Activated T-helper 9 cell treated with anti-CD3 and anti-CD28 coated beads, Interleukin-2, amount 50 U/mL, for 16 hours (primary cell): ENCODE measurements around the gene GRK7.
"Not testable (repeated sequence)": the region's sequence is repeated elsewhere in the genome, so short reads cannot be mapped to it uniquely, and the experiment has no call there.

Experiments
- DNase-seq: peaks from one replicate; pipeline ENCODE4 v3.0.0-alpha.2; 2020; ENCODE audit warnings: low read depth

GRK7 gene

GRCh38 chr3:141762552-141762951 is 656 bp upstream of the GRK7 start:
- DNase-seq: not testable (repeated sequence)

GRCh38 chr3:141764045-141764444 is 837 bp downstream of the GRK7 start:
- no peak for DNase-seq

- no peak for DNase-seq
These were observed 1.3 kb downstream of the GRK7 start for GRCh38 chr3:141764465-141764864.

- no peak for DNase-seq
These were observed 1.8 kb downstream of the GRK7 start for GRCh38 chr3:141764986-141765385.

GRCh38 chr3:141767066-141767465 is 3.9 kb downstream of the GRK7 start:
- no peak for DNase-seq

- DNase-seq: no peak
These were observed 6.2 kb downstream of the GRK7 start for GRCh38 chr3:141769221-141769894.

- no peak for DNase-seq
These were observed 10.5 kb downstream of the GRK7 start for GRCh38 chr3:141773676-141774075.

- no peak for DNase-seq
These were observed 13.2 kb downstream of the GRK7 start for GRCh38 chr3:141776376-141776775.

GRCh38 chr3:141776885-141777284 is 13.7 kb downstream of the GRK7 start:
- DNase-seq: no peak

- no peak for DNase-seq
These were observed 15.0 kb downstream of the GRK7 start for GRCh38 chr3:141777957-141778813.

GRCh38 chr3:141779667-141780066 is 16.5 kb downstream of the GRK7 start:
- no peak for DNase-seq

GRCh38 chr3:141782386-141782932 is 19.3 kb downstream of the GRK7 start:
- no peak for DNase-seq

GRCh38 chr3:141783632-141784031 is 20.4 kb downstream of the GRK7 start:
- no peak for DNase-seq

- DNase-seq: no peak
These were observed 20.9 kb downstream of the GRK7 start for GRCh38 chr3:141784096-141784495.

GRCh38 chr3:141784531-141784930 is 21.3 kb downstream of the GRK7 start:
- DNase-seq: no peak

GRCh38 chr3:141788149-141788548 is 24.9 kb downstream of the GRK7 start:
- no peak for DNase-seq

- DNase-seq: not testable (repeated sequence)
These were observed 25.5 kb downstream of the GRK7 start for GRCh38 chr3:141788750-141789149.

GRCh38 chr3:141789281-141789680 is 26.1 kb downstream of the GRK7 start:
- DNase-seq: no peak

- DNase-seq: no peak
These were observed 27.0 kb downstream of the GRK7 start for GRCh38 chr3:141790171-141790570.

- DNase-seq: no peak
These were observed 29.3 kb downstream of the GRK7 start for GRCh38 chr3:141792495-141792894.

- no peak for DNase-seq
These were observed 30.5 kb downstream of the GRK7 start for GRCh38 chr3:141793476-141794260.

- DNase-seq: no peak
These were observed 32.1 kb downstream of the GRK7 start for GRCh38 chr3:141795276-141795675.

- DNase-seq: no peak
These were observed 32.5 kb downstream of the GRK7 start for GRCh38 chr3:141795741-141796080.
